Nephron (organoid): ENCODE measurements around the gene CALHM6.

Experiments used
- H3K27ac Mint-ChIP-seq, 3 experiments: 2 replicates each; pipeline ENCODE4 v1.8.0; 2020; ENCODE audit warnings: mixed read lengths in 3 of 3, mild to moderate bottlenecking in 2 of 3, moderate library complexity in 1 of 3
- H3K27me3 Mint-ChIP-seq: 2 replicates; pipeline ENCODE4 v1.8.0; 2021; ENCODE audit warnings: low read depth, mild to moderate bottlenecking, moderate library complexity, mixed read lengths
- H3K36me3 Mint-ChIP-seq: 2 replicates; pipeline ENCODE4 v1.8.0; 2020; ENCODE audit warnings: low read depth, mixed read lengths
- H3K4me1 Mint-ChIP-seq: 2 replicates; pipeline ENCODE4 v1.8.0; 2020; ENCODE audit warnings: mixed read lengths
- H3K4me3 Mint-ChIP-seq, 3 experiments: 2 replicates each; pipeline ENCODE4 v1.8.0; 2020; ENCODE audit warnings: mild to moderate bottlenecking in 3 of 3, mixed read lengths in 3 of 3, moderate library complexity in 2 of 3
- H3K9me3 Mint-ChIP-seq: 2 replicates; pipeline ENCODE4 v1.8.0; 2020; ENCODE audit warnings: mixed read lengths
- TF ChIP-seq, protein P1 (sequence below), 3 experiments: fragments of 200-600 bp; sonication (generic); IDR thresholded peaks; one replicate each; pipeline ENCODE4 v1.5.0; 2021; ENCODE audit warnings: antibody characterized with exemption in 3 of 3; ENCODE audit not compliant: unreplicated experiment in 3 of 3

Gene CALHM6

DNA sequence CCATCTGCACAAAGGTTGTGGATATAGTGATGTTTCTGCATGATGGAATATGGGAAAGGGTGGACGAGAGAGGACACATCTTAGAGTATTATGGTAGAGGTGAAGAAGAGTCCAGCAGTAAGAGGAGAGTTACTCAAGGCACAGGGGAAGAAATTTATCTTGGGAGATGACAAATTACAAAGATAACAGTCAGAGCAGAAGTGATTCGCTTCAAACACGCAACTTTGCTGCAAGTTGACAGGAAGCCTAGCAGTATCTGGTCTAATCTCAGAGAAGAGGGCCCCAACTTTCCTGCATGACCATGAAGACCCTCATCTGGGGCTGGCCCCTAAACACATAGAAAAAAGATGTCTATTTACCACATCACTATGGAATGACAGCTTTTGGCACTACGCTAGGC is 1.2 kb upstream of the CALHM6 start:
- H3K9me3 Mint-ChIP-seq, result no peaks in the 10 kb centered on the region
- H3K4me1 Mint-ChIP-seq, result peaks cover 6% of the 10 kb centered on the region
- H3K27me3 Mint-ChIP-seq, result peaks cover 35% of the 10 kb centered on the region
- no peak overlapping the region for H3K27ac Mint-ChIP-seq
- no peaks in the 10 kb centered on the region for H3K36me3 Mint-ChIP-seq
- TF ChIP-seq, protein P1, sequence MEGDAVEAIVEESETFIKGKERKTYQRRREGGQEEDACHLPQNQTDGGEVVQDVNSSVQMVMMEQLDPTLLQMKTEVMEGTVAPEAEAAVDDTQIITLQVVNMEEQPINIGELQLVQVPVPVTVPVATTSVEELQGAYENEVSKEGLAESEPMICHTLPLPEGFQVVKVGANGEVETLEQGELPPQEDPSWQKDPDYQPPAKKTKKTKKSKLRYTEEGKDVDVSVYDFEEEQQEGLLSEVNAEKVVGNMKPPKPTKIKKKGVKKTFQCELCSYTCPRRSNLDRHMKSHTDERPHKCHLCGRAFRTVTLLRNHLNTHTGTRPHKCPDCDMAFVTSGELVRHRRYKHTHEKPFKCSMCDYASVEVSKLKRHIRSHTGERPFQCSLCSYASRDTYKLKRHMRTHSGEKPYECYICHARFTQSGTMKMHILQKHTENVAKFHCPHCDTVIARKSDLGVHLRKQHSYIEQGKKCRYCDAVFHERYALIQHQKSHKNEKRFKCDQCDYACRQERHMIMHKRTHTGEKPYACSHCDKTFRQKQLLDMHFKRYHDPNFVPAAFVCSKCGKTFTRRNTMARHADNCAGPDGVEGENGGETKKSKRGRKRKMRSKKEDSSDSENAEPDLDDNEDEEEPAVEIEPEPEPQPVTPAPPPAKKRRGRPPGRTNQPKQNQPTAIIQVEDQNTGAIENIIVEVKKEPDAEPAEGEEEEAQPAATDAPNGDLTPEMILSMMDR (IDR thresholded peaks at IDR 0.05; ENCODE audit: unreplicated experiment in 3 of 3), result no peak
- peak overlapping the region in 2 of 3 experiments; percentile 1 to 29 for H3K4me3 Mint-ChIP-seq

DNA sequence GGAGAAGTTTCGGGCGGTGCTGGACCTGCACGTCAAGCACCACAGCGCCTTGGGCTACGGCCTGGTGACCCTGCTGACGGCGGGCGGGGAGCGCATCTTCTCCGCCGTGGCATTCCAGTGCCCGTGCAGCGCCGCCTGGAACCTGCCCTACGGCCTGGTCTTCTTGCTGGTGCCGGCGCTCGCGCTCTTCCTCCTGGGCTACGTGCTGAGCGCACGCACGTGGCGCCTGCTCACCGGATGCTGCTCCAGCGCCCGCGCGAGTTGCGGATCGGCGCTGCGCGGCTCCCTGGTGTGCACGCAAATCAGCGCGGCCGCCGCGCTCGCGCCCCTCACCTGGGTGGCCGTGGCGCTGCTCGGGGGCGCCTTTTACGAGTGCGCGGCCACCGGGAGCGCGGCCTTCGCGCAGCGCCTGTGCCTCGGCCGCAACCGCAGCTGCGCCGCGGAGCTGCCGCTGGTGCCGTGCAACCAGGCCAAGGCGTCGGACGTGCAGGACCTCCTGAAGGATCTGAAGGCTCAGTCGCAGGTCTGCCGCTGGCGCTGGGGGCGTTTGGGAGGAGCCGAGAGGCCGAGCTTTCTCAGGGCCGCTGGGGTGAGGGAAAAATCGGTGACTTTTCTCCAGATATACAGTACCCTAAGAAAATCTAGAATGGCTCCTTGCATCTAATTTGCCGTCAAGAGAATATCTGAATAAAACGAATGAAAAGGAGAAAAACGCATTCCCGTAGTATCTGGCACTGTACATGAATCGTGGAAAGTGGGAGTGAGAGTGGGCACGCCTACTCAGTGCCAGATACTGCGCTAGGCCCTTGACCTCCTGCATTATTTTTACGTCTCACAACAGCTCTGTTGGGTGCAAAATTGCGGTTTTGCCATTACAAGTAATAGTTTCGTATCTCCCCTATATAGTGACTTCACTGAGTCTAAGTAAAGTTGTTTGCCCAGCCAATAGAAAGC is 1.0 kb downstream of the CALHM6 start:
- H3K4me3 Mint-ChIP-seq, result peak overlapping the region; percentile 60 to 81 (median 77)
- H3K27ac Mint-ChIP-seq, result peak overlapping the region in 2 of 3 experiments; percentile 12 to 42
- no peaks in the 10 kb centered on the region for H3K36me3 Mint-ChIP-seq
- peaks cover 40% of the 10 kb centered on the region for H3K27me3 Mint-ChIP-seq
- TF ChIP-seq, protein P1 (IDR thresholded peaks at IDR 0.05; ENCODE audit: unreplicated experiment in 3 of 3), result no peak
- H3K9me3 Mint-ChIP-seq, result no peaks in the 10 kb centered on the region
- H3K4me1 Mint-ChIP-seq, result peaks cover 10% of the 10 kb centered on the region

DNA sequence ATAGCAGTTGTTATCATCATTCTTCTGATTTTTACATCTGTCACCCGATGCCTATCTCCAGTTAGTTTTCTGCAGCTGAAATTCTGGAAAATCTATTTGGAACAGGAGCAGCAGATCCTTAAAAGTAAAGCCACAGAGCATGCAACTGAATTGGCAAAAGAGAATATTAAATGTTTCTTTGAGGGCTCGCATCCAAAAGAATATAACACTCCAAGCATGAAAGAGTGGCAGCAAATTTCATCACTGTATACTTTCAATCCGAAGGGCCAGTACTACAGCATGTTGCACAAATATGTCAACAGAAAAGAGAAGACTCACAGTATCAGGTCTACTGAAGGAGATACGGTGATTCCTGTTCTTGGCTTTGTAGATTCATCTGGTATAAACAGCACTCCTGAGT is 2.1 kb downstream of the CALHM6 start:
- Mint-ChIP-seq H3K4me3 (peak overlapping the region in 2 of 3 experiments; percentile 33 to 77), H3K36me3 (no peaks in the 10 kb centered on the region), H3K4me1 (peaks cover 10% of the 10 kb centered on the region), H3K27me3 (peaks cover 37% of the 10 kb centered on the region), H3K27ac (no peak overlapping the region), H3K9me3 (no peaks in the 10 kb centered on the region)
- TF ChIP-seq, protein P1 (IDR thresholded peaks at IDR 0.05; ENCODE audit: unreplicated experiment in 3 of 3), result no peak

DNA sequence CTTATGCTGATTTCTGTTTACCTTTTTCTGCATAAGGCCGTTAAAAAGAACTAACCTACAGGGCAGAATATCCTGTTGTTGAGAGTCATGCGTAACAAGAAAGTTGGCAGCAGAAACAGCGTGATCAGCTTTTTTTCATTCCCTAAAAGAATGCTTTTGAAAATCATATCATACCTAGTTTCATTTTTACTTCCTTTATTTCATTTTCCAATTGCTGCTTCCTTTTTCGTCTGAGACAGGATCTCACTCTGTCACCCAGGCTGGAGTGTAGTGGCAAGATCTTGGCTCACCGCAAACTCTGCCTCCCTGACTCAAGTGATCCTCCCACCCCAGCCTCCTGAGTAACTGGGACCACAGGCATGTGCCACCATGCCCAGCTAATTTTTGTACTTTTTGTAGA is 4.1 kb downstream of the CALHM6 start:
- Mint-ChIP-seq H3K36me3 (no peaks in the 10 kb centered on the region), H3K4me3 (no peak overlapping the region), H3K4me1 (peaks cover 10% of the 10 kb centered on the region), H3K27me3 (peaks cover 22% of the 10 kb centered on the region), H3K9me3 (no peaks in the 10 kb centered on the region), H3K27ac (no peak overlapping the region)
- TF ChIP-seq, protein P1 (IDR thresholded peaks at IDR 0.05; ENCODE audit: unreplicated experiment in 3 of 3), result no peak

DNA sequence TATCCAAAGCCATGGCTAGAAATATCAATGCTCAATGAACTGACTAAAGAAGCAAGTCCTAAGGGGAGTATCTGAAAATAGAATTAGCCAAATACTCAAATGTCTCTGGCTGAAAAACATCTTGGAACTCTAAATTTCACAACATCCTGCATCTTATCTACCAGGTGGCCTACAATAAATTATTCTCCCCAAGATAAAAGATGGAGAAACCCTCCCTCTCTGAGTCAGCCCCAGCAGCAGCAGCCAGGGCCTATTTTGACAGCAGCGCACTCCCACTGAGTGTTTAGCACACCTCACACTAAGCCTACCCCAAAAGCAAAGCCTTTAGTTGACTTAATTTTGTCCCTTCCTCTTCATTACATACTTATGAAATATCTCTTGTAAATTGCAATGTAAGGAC is 5.9 kb downstream of the CALHM6 start:
- Mint-ChIP-seq H3K9me3 (no peaks in the 10 kb centered on the region), H3K4me1 (peaks cover 10% of the 10 kb centered on the region), H3K27ac (peak overlapping the region in 1 of 3 experiments; percentile 11), H3K4me3 (no peak overlapping the region), H3K27me3 (peaks cover 11% of the 10 kb centered on the region), H3K36me3 (no peaks in the 10 kb centered on the region)
- TF ChIP-seq, protein P1 (IDR thresholded peaks at IDR 0.05; ENCODE audit: unreplicated experiment in 3 of 3), result no peak
